Loucy (cell line): ENCODE data around the gene ITSN2.
"Not testable (repeated sequence)": the region's sequence is repeated elsewhere in the genome, so short reads cannot be mapped to it uniquely, and the experiment has no call there.

Source experiments
- H2AFZ ChIP-seq: fragments of 200-600 bp; sonication (generic); 2 replicates; pipeline ENCODE4 v1.6.0; 2016; ENCODE audit warnings: antibody characterized with exemption, mild to moderate bottlenecking, low read length, moderate library complexity
- H3F3A ChIP-seq: fragments of 200-600 bp; 2 replicates; pipeline ENCODE4 v1.6.0; 2016; ENCODE audit warnings: antibody characterized with exemption, low read depth, mild to moderate bottlenecking
- H3K27me3 ChIP-seq: fragments of 200-600 bp; sonication (generic); 2 replicates; pipeline ENCODE4 v1.6.1; 2014; ENCODE audit warnings: low read length, mild to moderate bottlenecking; ENCODE audit not compliant: insufficient read depth, poor library complexity, severe bottlenecking
- H3K36me3 ChIP-seq: fragments of 200-600 bp; sonication (generic); 2 replicates; pipeline ENCODE4 v1.6.1; 2016; ENCODE audit warnings: low read length; ENCODE audit not compliant: insufficient read depth
- H3K4me1 ChIP-seq: fragments of 200-600 bp; sonication (generic); 2 replicates; pipeline ENCODE4 v1.5.1; 2014; ENCODE audit warnings: low read length, mild to moderate bottlenecking; ENCODE audit not compliant: insufficient read depth, poor library complexity, severe bottlenecking
- H3K4me2 ChIP-seq: fragments of 200-600 bp; sonication (generic); 2 replicates; pipeline ENCODE4 v1.6.0; 2014; ENCODE audit warnings: antibody characterized with exemption, low read length, low read depth, mild to moderate bottlenecking; ENCODE audit not compliant: poor library complexity, severe bottlenecking
- H3K4me3 ChIP-seq: fragments of 200-600 bp; sonication (generic); 2 replicates; pipeline ENCODE4 v1.5.1; 2014; ENCODE audit warnings: low read length, mild to moderate bottlenecking, mixed read lengths; ENCODE audit not compliant: poor library complexity, severe bottlenecking
- H3K79me2 ChIP-seq: fragments of 200-600 bp; sonication (generic); 2 replicates; pipeline ENCODE4 v1.6.1; 2014; ENCODE audit warnings: low read length; ENCODE audit not compliant: insufficient read depth
- H3K9ac ChIP-seq: fragments of 200-600 bp; sonication (generic); 2 replicates; pipeline ENCODE4 v1.6.0; 2014; ENCODE audit warnings: mild to moderate bottlenecking, low read depth, low read length, moderate library complexity; ENCODE audit not compliant: poor library complexity, severe bottlenecking
- H3K9me2 ChIP-seq: fragments of 200-600 bp; sonication (generic); replicated peaks from 2 replicates; pipeline ENCODE4 v1.6.1; 2016; ENCODE audit warnings: low read depth, low read length, mixed read lengths
- H3K9me3 ChIP-seq: fragments of 200-600 bp; sonication (generic); 2 replicates; pipeline ENCODE4 v1.6.1; 2014; ENCODE audit warnings: mild to moderate bottlenecking, antibody characterized with exemption, low read length, low read depth; ENCODE audit not compliant: insufficient read depth
- H4K20me1 ChIP-seq: fragments of 200-600 bp; sonication (generic); 2 replicates; pipeline ENCODE4 v1.6.0; 2014; ENCODE audit warnings: antibody characterized with exemption, low read length, mild to moderate bottlenecking; ENCODE audit not compliant: insufficient read depth, poor library complexity, severe bottlenecking
- CTCF ChIP-seq: fragments of 200-600 bp; sonication (generic); conservative IDR thresholded peaks from 2 replicates; pipeline ENCODE4 v1.5.1; 2014; ENCODE audit warnings: mild to moderate bottlenecking, antibody characterized with exemption, low read length
- EZH2phosphoT487 ChIP-seq: fragments of 200-600 bp; IDR thresholded peaks from 2 replicates; pipeline ENCODE4 v1.6.1; 2018; ENCODE audit warnings: antibody characterized with exemption, mild to moderate bottlenecking, moderate library complexity, borderline replicate concordance

ITSN2 gene

DNA sequence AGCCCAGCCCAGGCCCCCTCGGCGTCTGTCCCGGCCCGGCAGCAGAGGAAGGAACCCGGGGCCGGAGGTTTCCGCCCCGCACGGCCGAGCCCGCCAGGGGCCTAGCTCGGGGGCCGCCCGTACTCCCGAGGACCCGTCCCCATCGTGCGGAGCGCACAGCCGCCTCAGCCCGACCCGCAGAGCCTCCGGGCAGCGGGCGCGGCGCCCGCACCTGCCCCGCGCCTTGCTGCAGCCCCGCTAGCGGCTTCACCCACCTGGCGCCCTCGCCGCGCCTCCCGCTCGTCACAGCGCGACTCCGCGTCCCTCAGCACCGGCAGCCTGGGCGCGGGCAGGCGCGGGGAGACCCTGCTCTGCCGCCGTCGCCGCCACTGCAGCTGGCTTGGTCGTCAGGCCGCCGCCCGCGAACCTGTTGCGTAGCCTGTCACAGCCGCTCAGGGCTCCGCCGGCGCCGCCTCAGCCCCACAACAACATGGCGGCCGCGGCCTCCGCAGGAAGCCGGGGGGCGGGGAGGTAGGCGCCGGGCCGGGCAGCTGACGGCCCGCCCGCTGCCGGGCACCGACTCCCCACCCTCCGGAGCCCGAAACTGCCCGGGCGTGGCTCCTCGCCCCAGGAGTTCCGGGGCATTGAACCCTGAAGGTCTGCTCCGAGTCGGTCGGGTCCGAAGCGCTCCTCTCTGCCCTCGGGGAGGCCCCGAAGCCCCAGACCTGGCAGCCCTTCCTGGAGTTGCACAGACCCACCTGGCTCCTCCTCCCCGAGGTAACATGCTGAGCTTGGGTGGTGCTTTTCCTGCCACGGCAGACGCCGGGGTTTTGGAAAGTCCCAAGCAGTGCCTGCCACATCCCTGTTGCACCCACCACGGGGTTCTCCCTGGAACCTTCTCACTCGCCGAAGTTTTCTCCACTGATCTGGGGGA is at the start of gene ITSN2:
ITSN2 (minus strand) TSS at position 487 of the 913 bp plus-strand sequence. CDS start 32,454 bp downstream, outside the sequence.
- Histone ChIP-seq H3F3A (no peaks in the 10 kb centered on the region), H3K27me3 (peaks cover 4% of the 10 kb centered on the region), H3K4me2 (peak within 1 kb of the TSS; percentile 98), H4K20me1 (peaks cover 15% of the 10 kb centered on the region), H3K36me3 (no peaks in the 10 kb centered on the region), H3K9ac (peak within 1 kb of the TSS; percentile 86), H3K9me2 (no peaks in the 10 kb centered on the region), H3K79me2 (peaks cover 47% of the 10 kb centered on the region), H3K9me3 (no peaks in the 10 kb centered on the region), H2AFZ (peak within 1 kb of the TSS; percentile 95), H3K4me3 (peak within 1 kb of the TSS; percentile 97), H3K4me1 (peaks cover 21% of the 10 kb centered on the region)
- TF ChIP-seq EZH2phosphoT487 = no peak
- TF ChIP-seq CTCF = no peak

- Histone ChIP-seq H3F3A (no peaks in the 10 kb centered on the region), H3K9me2 (no peaks in the 10 kb centered on the region), H2AFZ (peak overlapping the region; percentile 10; the same call in 1 of the 2 replicates), H3K36me3 (no peaks in the 10 kb centered on the region), H3K27me3 (no peaks in the 10 kb centered on the region), H3K4me3 (no peak overlapping the region), H3K79me2 (no peaks in the 10 kb centered on the region), H3K4me1 (no peaks in the 10 kb centered on the region), H3K9me3 (no peaks in the 10 kb centered on the region), H3K9ac (no peak overlapping the region), H3K4me2 (no peak overlapping the region), H4K20me1 (no peaks in the 10 kb centered on the region)
- TF ChIP-seq CTCF (no peak), EZH2phosphoT487 (no peak)
Measured at GRCh38 chr2:24409171-24409570, 48.8 kb upstream of the ITSN2 start.

DNA sequence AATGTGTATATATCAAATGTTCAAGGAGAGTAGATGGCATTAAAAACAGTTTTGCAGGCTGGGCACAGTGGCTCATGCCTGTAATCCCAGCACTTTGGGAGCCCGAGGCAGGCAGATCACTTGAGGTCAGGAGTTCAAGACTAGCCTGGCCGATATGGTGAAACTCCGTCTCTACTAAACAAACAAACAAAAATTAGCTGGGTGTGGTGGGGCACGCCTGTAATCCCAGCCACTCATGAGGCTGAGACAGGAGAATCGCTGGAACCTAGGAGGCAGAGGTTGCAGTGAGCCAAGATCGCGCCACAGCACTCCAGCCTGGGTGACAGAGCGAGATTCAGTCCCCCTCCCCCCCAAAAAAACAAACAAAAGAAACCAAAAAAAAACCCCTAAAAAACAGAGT is 48.4 kb upstream of the ITSN2 start:
- not testable (repeated sequence) for H3K9me3 ChIP-seq, H3K4me1 ChIP-seq, H3K4me2 ChIP-seq, H3K4me3 ChIP-seq, H3K36me3 ChIP-seq, H3K27me3 ChIP-seq, H3K79me2 ChIP-seq, H3F3A ChIP-seq, H3K9me2 ChIP-seq, H4K20me1 ChIP-seq, H3K9ac ChIP-seq, H2AFZ ChIP-seq

- H3F3A ChIP-seq = no peaks in the 10 kb centered on the region
- no peaks in the 10 kb centered on the region for H3K79me2 ChIP-seq
- H3K4me1 ChIP-seq = no peaks in the 10 kb centered on the region
- no peaks in the 10 kb centered on the region for H4K20me1 ChIP-seq
- no peaks in the 10 kb centered on the region for H3K9me2 ChIP-seq
- no peaks in the 10 kb centered on the region for H3K36me3 ChIP-seq
- no peak overlapping the region for H3K4me3 ChIP-seq
- no peak overlapping the region for H2AFZ ChIP-seq
- no peak overlapping the region for H3K9ac ChIP-seq
- H3K4me2 ChIP-seq = no peak overlapping the region
- H3K9me3 ChIP-seq = no peaks in the 10 kb centered on the region
- TF ChIP-seq CTCF (no peak), EZH2phosphoT487 (no peak)
- no peaks in the 10 kb centered on the region for H3K27me3 ChIP-seq
Measured at GRCh38 chr2:24404491-24404921, 44.2 kb upstream of the ITSN2 start.
